ENCODE results near the gene EZH2. TPM values are rescaled to one million over a fixed set of nuclear protein-coding genes. Genes with fewer than 3 reads are reported as not detected.

Gene EZH2
- total RNA-seq, 6 experiments from 2014 or later, result 1.2 to 4.2 (median 1.9) TPM

GRCh38 chr7:148773334-148773733 is 110.8 kb downstream of the EZH2 start:
- peaks cover 0 to 55% (median 10%) of the 10 kb centered on the region in 4 donors for H3K36me3 ChIP-seq
- H3K27ac ChIP-seq, result no peak overlapping the region
- no peaks in the 10 kb centered on the region for H3K9me3 ChIP-seq
- H3K4me3 ChIP-seq, result no peak overlapping the region
- 72% methylated on average over 10 of the region's 10 CpGs for WGBS (ENCODE audit: insufficient coverage, low coverage, low lambda C conversion rate, missing lambda C conversion rate)
- no peaks in the 10 kb centered on the region for H3K4me1 ChIP-seq
- intact Hi-C loops (cut with DNase I), result no loop called here
- ATAC-seq (peak in 3 of 4 donors; percentile 44 to 54 (median 51)), DNase-seq (no peak)
- H3K27me3 ChIP-seq, result no peaks in the 10 kb centered on the region
- TF ChIP-seq CTCF (IDR thresholded peaks at IDR 0.05) (no peak), POLR2A (IDR thresholded peaks at IDR 0.05) (no peak)

- Histone ChIP-seq H3K4me1 (no peaks in the 10 kb centered on the region), H3K4me3 (no peak overlapping the region), H3K27me3 (no peaks in the 10 kb centered on the region), H3K27ac (no peak overlapping the region), H3K36me3 (peaks cover 0 to 63% (median 10%) of the 10 kb centered on the region in 4 donors), H3K9me3 (no peaks in the 10 kb centered on the region)
- TF ChIP-seq CTCF (IDR thresholded peaks at IDR 0.05), result no peak
- no peak for TF ChIP-seq POLR2A (IDR thresholded peaks at IDR 0.05)
- ATAC-seq (no peak), DNase-seq (no peak)
- intact Hi-C loops (cut with DNase I), result no loop called here
- WGBS (ENCODE audit: insufficient coverage, low coverage, low lambda C conversion rate, missing lambda C conversion rate), result 95% methylated on average over 8 of the region's 8 CpGs
Measured at GRCh38 chr7:148772297-148773089, 111.6 kb downstream of the EZH2 start.

- no peak for ATAC-seq
- DNase-seq, result no peak
- H3K36me3 ChIP-seq, result peaks cover 0 to 63% (median 9%) of the 10 kb centered on the region in 4 donors
Measured at GRCh38 chr7:148770004-148770403, 114.1 kb downstream of the EZH2 start.

GRCh38 chr7:148763622-148764021 is 120.5 kb downstream of the EZH2 start:
- TF ChIP-seq POLR2A (IDR thresholded peaks at IDR 0.05), result no peak
- no peak for TF ChIP-seq CTCF (IDR thresholded peaks at IDR 0.05)
- DNase-seq (no peak), ATAC-seq (no peak)
- peaks cover 0 to 33% (median 10%) of the 10 kb centered on the region in 4 donors for H3K36me3 ChIP-seq
- no peaks in the 10 kb centered on the region for H3K9me3 ChIP-seq
- H3K4me1 ChIP-seq, result no peaks in the 10 kb centered on the region
- H3K4me3 ChIP-seq, result no peak overlapping the region
- H3K27ac ChIP-seq, result no peak overlapping the region
- no peaks in the 10 kb centered on the region for H3K27me3 ChIP-seq
- intact Hi-C loops (cut with DNase I), result no loop called here

More at GRCh38 chr7:148770004-148770403, 114.1 kb downstream of the EZH2 start:
- TF ChIP-seq CTCF (IDR thresholded peaks at IDR 0.05) (no peak), POLR2A (IDR thresholded peaks at IDR 0.05) (no peak)
- intact Hi-C loops (cut with DNase I), result no loop called here
- Histone ChIP-seq H3K4me1 (no peaks in the 10 kb centered on the region), H3K27ac (no peak overlapping the region), H3K9me3 (no peaks in the 10 kb centered on the region), H3K4me3 (no peak overlapping the region), H3K27me3 (no peaks in the 10 kb centered on the region)
- WGBS (ENCODE audit: insufficient coverage, low coverage, low lambda C conversion rate, missing lambda C conversion rate), result 71% methylated on average over 6 of the region's 6 CpGs

All from right lobe of liver (tissue), 6 donors.